ENCODE measurements around the gene SEMA7A.

SEMA7A gene

DNA sequence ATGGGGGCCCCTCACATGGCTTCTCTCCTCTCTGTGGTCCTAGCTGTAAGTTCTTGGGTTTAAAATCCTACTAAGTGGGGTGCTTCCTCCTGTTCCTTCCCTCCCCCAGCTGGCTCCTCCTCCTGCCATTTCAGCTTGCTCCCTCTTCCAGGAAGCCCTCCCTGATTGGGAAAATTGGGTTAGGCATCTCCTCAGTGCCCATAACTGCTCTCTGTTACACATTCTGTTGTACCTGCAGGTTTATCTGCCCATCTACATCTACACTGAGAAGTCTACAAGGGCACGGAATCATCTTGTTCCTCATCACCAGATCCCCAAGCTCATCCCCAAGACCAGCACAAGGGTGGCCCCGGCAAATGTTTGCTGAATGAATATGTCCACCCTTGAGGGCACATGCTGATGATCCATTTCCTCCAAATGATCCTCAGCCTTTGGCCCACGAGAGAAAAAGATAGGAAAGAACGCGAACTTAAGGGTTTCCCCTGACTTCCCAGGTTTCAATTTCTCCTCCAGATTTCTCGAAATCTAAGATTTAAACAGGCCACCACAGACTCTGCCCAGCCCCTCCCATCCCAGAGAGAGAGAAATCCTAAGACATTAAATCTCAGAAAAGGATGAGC, 3.9 kb downstream of the SEMA7A start:
- 95 to 97% methylated on average over 6 of the region's 6 CpGs for WGBS, 2 experiments
- H3K4me3 ChIP-seq (ENCODE audit: insufficient read depth, low read depth, low read length): no peak overlapping the region
- H3K4me1 ChIP-seq (ENCODE audit: control insufficient read depth, insufficient read depth, low read length): peaks cover 29% of the 10 kb centered on the region

DNA sequence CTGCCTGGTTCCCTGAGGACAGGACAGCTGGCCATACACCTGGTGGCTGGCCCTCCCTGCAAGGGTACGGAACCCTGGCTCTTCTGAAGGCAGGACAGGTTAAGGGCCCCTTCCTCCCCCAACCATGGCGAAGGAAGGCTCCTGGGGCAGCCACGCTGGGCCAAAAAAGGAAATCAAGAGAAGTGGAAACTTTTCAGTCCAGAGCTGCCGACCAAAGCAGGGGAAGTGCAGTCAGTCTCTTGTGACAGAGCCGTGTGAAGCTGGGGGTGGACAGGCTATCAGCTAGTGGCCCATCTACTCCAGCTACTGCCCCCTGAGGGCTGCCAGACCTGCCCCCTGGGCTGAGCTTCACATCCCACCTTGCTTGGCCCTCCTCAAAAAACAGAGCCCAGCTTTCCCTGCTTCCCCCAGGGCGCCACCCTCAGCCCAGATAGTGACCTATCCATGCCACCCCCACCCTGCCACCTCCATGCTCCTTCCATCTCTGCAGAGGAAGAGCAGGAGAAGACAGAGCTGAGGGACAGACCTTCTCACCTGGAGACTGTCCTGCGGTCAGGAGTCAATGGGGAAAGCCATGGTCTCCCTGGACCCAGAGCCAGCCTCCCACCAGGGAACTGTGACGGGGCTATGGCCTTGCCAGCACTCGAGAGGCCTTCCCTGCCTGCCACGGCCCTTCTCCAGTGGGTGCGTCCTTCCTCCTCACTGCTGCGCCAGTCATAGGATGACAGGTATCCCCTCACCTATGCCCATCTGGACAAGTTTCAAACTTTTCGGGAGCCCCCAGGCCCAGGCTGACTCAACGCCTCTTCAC, 4.6 kb downstream of the SEMA7A start:
- Histone ChIP-seq H3K4me1 (ENCODE audit: control insufficient read depth, insufficient read depth, low read length) (peaks cover 22% of the 10 kb centered on the region), H3K9me3 (ENCODE audit: control insufficient read depth, low read length) (no peaks in the 10 kb centered on the region), H3K27me3 (ENCODE audit: control insufficient read depth, insufficient read depth, low read length, poor library complexity, severe bottlenecking) (peaks cover 15% of the 10 kb centered on the region), H3K27ac (ENCODE audit: insufficient read depth, low read depth, low read length, poor library complexity, severe bottlenecking) (no peak overlapping the region), H3K4me3 (ENCODE audit: insufficient read depth, low read depth, low read length) (no peak overlapping the region), H3K36me3 (ENCODE audit: control insufficient read depth, insufficient read depth, low read length) (no peaks in the 10 kb centered on the region)
- WGBS, 2 experiments: 92 to 93% methylated on average over 14 of the region's 14 CpGs

More for the DNA sequence above, 3.9 kb downstream of the SEMA7A start:
- H3K36me3 ChIP-seq (ENCODE audit: control insufficient read depth, insufficient read depth, low read length): no peaks in the 10 kb centered on the region
- peaks cover 15% of the 10 kb centered on the region for H3K27me3 ChIP-seq (ENCODE audit: control insufficient read depth, insufficient read depth, low read length, poor library complexity, severe bottlenecking)
- H3K27ac ChIP-seq (ENCODE audit: insufficient read depth, low read depth, low read length, poor library complexity, severe bottlenecking): no peak overlapping the region
- H3K9me3 ChIP-seq (ENCODE audit: control insufficient read depth, low read length): no peaks in the 10 kb centered on the region

DNA sequence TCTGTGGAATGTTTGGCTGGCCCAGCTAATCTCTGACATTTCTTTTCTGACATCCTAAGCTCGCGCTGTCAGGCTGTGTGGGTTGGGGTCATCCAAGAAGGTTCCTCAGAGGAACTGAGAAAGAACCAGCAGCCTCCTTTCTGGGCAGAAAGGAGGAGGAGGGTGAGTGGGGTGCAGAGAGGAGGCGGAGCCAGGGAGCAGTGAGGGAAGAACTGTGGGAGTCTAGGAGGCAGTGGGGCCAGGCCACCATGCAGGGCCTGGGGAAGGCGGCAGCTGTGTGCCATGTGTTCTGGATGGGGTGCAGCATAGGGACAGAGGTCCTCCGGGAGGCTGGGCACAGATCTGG, 5.3 kb downstream of the SEMA7A start:
- Histone ChIP-seq H3K27me3 (ENCODE audit: control insufficient read depth, insufficient read depth, low read length, poor library complexity, severe bottlenecking) (peaks cover 15% of the 10 kb centered on the region), H3K4me1 (ENCODE audit: control insufficient read depth, insufficient read depth, low read length) (peaks cover 25% of the 10 kb centered on the region), H3K4me3 (ENCODE audit: insufficient read depth, low read depth, low read length) (no peak overlapping the region), H3K36me3 (ENCODE audit: control insufficient read depth, insufficient read depth, low read length) (no peaks in the 10 kb centered on the region), H3K9me3 (ENCODE audit: control insufficient read depth, low read length) (no peaks in the 10 kb centered on the region), H3K27ac (ENCODE audit: insufficient read depth, low read depth, low read length, poor library complexity, severe bottlenecking) (no peak overlapping the region)
- 94 to 96% methylated on average over 5 of the region's 5 CpGs for WGBS, 2 experiments

DNA sequence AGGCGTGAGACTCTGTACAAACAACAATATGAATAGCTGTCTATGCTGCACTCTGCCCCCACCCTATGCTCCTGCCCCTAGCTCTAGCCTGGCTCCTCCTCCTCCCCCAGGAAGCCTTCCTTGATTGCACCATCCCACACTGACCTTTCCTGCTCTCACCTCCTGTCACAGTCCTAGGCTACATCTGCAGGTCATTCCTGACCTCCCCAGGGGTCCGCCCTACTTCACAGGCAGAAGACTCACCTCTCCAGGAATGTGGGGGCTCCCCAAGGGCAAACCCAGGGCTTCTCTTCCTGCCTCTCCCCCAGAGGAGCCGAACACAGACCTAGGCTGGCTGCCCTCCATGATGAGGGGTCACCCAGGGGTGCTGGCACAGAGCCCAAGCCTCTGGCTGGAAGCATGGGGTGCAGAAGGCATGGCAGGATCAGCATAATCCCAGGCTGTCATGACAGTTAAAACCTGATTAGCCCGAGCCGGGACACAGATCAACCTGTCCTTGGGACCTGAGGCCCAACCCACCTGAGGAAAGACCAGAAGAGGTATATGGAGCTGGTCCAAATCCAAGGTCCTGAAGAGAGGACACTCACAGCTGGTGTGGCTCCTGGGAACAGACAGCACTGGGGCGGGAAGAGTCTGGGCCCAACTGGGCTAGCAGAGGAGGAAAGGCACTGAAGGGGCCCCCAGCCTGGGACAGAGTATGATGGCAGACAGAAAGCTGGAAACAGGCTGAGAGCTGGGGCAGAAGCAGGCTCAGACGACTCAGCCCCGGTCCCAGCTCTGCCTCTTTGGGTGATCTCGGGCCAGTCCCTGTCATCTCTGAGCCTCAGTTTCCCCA, 5.9 kb downstream of the SEMA7A start:
- WGBS, 2 experiments: 85 to 86% methylated on average over 9 of the region's 9 CpGs
- peaks cover 13% of the 10 kb centered on the region for H3K27me3 ChIP-seq (ENCODE audit: control insufficient read depth, insufficient read depth, low read length, poor library complexity, severe bottlenecking)

DNA sequence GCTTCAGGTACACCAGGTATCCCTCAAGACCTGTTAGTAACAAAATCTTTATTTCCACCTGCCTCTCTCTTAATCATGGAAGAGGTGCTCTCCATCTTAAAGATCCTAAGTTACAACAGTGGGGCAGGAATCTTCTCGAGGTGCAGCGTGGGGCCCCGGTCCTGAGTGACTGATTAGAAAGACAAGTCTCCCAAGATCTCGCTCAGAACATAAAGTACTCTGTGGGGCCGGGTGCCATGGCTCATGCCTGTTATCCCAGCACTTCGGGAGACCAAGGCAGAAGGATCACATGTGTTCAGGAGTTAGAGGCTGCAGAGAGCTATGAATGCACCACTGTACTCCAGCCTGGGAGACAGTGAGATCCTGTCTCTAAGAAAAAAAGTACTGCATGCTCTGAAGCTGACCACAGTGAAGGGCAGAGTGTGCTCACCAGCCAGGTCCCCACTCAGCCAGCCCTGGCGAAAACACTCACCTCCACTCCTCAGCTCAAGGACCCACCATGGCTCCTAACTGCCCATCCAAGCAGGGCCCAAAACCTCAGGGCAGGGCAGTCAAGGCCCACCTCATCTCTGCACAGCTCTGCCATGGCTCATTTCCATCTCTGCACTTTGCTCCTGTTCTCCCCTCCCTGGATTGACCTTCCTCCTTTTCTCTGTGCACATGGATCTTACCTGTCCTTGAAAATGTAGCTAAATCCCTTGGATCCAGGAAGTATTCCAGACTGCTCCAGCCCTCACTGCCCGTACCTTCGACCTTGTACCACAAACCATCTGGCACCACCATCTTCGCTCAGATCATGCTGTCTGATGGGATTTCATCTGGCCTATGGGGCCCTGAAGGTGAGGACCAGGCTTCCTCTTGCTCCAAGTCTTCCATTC, 7.1 kb downstream of the SEMA7A start:
- Histone ChIP-seq H3K27ac (ENCODE audit: insufficient read depth, low read depth, low read length, poor library complexity, severe bottlenecking) (no peak overlapping the region), H3K4me3 (ENCODE audit: insufficient read depth, low read depth, low read length) (no peak overlapping the region), H3K36me3 (ENCODE audit: control insufficient read depth, insufficient read depth, low read length) (no peaks in the 10 kb centered on the region), H3K27me3 (ENCODE audit: control insufficient read depth, insufficient read depth, low read length, poor library complexity, severe bottlenecking) (peaks cover 4% of the 10 kb centered on the region), H3K9me3 (ENCODE audit: control insufficient read depth, low read length) (no peaks in the 10 kb centered on the region), H3K4me1 (ENCODE audit: control insufficient read depth, insufficient read depth, low read length) (peaks cover 38% of the 10 kb centered on the region)
- 94 to 96% methylated on average over 10 of the region's 10 CpGs for WGBS, 2 experiments

More for the DNA sequence above, 5.9 kb downstream of the SEMA7A start:
- Histone ChIP-seq H3K4me3 (ENCODE audit: insufficient read depth, low read depth, low read length) (no peak overlapping the region), H3K27ac (ENCODE audit: insufficient read depth, low read depth, low read length, poor library complexity, severe bottlenecking) (no peak overlapping the region), H3K36me3 (ENCODE audit: control insufficient read depth, insufficient read depth, low read length) (no peaks in the 10 kb centered on the region), H3K9me3 (ENCODE audit: control insufficient read depth, low read length) (no peaks in the 10 kb centered on the region), H3K4me1 (ENCODE audit: control insufficient read depth, insufficient read depth, low read length) (peaks cover 31% of the 10 kb centered on the region)

DNA sequence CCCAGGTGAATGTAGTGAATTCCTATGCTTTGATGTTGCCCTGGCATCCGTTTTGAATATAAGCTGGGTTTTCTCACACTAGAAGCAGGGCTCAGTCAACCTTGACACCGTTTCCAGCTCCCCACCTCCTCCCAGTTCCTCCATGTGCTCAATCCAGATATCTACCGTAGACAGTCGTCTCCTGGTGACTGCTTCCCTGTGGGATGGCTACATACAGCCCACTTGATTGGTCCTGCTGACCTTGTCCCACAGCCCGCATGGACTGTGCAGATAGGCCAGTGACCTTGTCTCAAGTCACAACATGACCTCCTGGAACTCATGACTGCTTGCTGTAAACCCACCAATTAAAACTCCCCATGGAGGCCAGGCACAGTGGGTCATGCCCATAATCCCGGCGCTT, 8.1 kb downstream of the SEMA7A start:
- 84 to 86% methylated on average over 7 of the region's 7 CpGs for WGBS, 2 experiments
- no peaks in the 10 kb centered on the region for H3K27me3 ChIP-seq (ENCODE audit: control insufficient read depth, insufficient read depth, low read length, poor library complexity, severe bottlenecking)
- H3K27ac ChIP-seq (ENCODE audit: insufficient read depth, low read depth, low read length, poor library complexity, severe bottlenecking): no peak overlapping the region
- H3K4me3 ChIP-seq (ENCODE audit: insufficient read depth, low read depth, low read length): no peak overlapping the region
- peaks cover 43% of the 10 kb centered on the region for H3K4me1 ChIP-seq (ENCODE audit: control insufficient read depth, insufficient read depth, low read length)
- H3K9me3 ChIP-seq (ENCODE audit: control insufficient read depth, low read length): no peaks in the 10 kb centered on the region
- no peaks in the 10 kb centered on the region for H3K36me3 ChIP-seq (ENCODE audit: control insufficient read depth, insufficient read depth, low read length)

DNA sequence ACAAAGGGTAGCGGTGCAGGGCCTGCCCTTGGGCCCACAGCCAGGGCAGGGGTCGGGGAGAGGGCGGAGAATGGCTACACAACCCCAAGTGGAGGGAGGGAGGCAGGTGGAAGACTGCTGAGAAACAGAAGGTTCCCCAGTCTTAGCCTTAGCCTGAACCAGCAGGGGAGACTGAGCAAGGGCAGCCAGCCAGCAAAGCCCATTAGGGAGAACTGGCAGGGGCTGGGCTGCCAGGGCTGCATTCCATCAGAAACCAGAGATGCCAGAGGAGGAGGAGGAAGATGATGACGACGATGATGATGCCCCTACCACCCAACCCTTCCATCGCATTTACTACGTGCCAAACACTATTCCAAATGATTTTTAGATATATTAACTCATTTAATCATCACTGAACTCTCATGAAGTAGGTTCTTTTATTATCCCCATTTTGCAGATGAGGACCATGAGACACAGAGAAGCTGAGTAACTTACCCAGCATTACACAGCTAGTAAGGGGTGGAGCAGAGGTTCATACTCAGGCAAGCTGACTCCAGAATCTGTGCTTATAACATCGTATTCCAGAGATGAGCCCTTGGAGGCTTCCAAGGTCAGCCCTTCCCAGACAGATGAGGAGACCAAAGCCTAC, 8.7 kb downstream of the SEMA7A start:
- WGBS, 2 experiments: 84 to 88% methylated on average over 6 to 8 of the region's 8 CpGs
- Histone ChIP-seq H3K36me3 (ENCODE audit: control insufficient read depth, insufficient read depth, low read length) (no peaks in the 10 kb centered on the region), H3K4me1 (ENCODE audit: control insufficient read depth, insufficient read depth, low read length) (peaks cover 44% of the 10 kb centered on the region), H3K27me3 (ENCODE audit: control insufficient read depth, insufficient read depth, low read length, poor library complexity, severe bottlenecking) (no peaks in the 10 kb centered on the region), H3K4me3 (ENCODE audit: insufficient read depth, low read depth, low read length) (no peak overlapping the region), H3K9me3 (ENCODE audit: control insufficient read depth, low read length) (no peaks in the 10 kb centered on the region), H3K27ac (ENCODE audit: insufficient read depth, low read depth, low read length, poor library complexity, severe bottlenecking) (no peak overlapping the region)

DNA sequence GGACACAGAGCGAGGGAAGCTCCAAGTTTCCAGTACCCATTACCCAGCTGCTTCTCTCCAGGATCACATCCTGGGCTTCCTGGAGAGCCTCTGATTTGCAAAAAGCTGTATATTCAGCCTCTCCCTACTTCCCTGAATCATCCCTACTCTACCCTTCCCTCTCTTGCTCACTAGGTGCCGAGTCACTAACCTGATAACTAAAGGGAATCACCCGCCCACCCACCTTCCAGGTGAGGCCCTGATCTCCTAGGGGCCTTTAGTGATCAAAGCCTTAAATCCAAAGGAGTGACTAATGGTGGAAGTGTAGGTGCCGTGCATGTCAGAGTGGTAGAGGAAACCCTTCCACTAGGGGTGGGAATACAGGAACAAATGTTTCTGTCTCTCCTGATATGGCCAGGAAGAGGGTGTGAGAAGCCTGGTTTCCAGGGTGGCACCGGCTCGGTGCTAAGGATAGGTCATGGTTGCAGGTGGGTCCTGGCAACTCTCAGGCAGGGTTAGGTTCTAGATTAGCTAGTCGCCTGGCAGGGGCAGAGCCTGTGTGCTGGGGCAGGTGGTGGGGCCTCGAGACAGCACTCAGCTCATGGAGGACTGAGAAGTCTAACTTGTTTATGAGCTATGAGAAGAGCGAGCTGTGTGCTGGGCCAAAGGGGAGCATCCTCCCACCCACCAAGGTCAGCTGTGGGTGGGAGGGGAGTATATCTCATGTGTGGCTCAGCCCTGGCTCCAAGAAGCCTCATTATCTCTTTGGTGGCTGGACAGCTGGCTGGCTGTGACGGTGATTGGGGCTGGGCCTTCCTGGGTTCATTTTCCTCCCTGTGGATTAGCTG, 10.1 kb downstream of the SEMA7A start:
- Histone ChIP-seq H3K27ac (ENCODE audit: insufficient read depth, low read depth, low read length, poor library complexity, severe bottlenecking) (no peak overlapping the region), H3K4me3 (ENCODE audit: insufficient read depth, low read depth, low read length) (no peak overlapping the region), H3K4me1 (ENCODE audit: control insufficient read depth, insufficient read depth, low read length) (peaks cover 40% of the 10 kb centered on the region), H3K9me3 (ENCODE audit: control insufficient read depth, low read length) (no peaks in the 10 kb centered on the region), H3K36me3 (ENCODE audit: control insufficient read depth, insufficient read depth, low read length) (no peaks in the 10 kb centered on the region), H3K27me3 (ENCODE audit: control insufficient read depth, insufficient read depth, low read length, poor library complexity, severe bottlenecking) (no peaks in the 10 kb centered on the region)
- WGBS, 2 experiments: 89 to 90% methylated on average over 10 of the region's 10 CpGs

Measured in ectodermal cell (in vitro differentiated cells).